SIG-M5 treated with dmso at 0.1 percent for 504 hours (cell line): ENCODE data around the gene MED27.
"Not testable (repeated sequence)": the region's sequence is repeated elsewhere in the genome, so short reads cannot be mapped to it uniquely, and the experiment has no call there.

Source experiments
- DNase-seq: peaks from one replicate; lab custom pipeline; 2025; ENCODE audit not compliant: unreplicated experiment; lab: John Stamatoyannopoulos, UW

The MED27 gene

GRCh38 chr9:132077881-132078698 is 1.6 kb downstream of the MED27 start:
- no peak for DNase-seq

GRCh38 chr9:132075853-132076252 is 3.8 kb downstream of the MED27 start:
- DNase-seq = no peak

GRCh38 chr9:132074736-132075135 is 4.9 kb downstream of the MED27 start:
- no peak for DNase-seq

GRCh38 chr9:132071847-132072507 is 7.7 kb downstream of the MED27 start:
- no peak for DNase-seq

- no peak for DNase-seq
These were observed 10.4 kb downstream of the MED27 start for GRCh38 chr9:132069046-132069898.

- DNase-seq = no peak
These were observed 11.1 kb downstream of the MED27 start for GRCh38 chr9:132068605-132069004.

- DNase-seq = no peak
These were observed 13.2 kb downstream of the MED27 start for GRCh38 chr9:132066511-132066910.

GRCh38 chr9:132066057-132066456 is 13.6 kb downstream of the MED27 start:
- no peak for DNase-seq

GRCh38 chr9:132063281-132063680 is 16.4 kb downstream of the MED27 start:
- DNase-seq = no peak

- DNase-seq = no peak
These were observed 16.9 kb downstream of the MED27 start for GRCh38 chr9:132062806-132063205.

- DNase-seq = no peak
These were observed 18.1 kb downstream of the MED27 start for GRCh38 chr9:132061526-132061925.

GRCh38 chr9:132059361-132059760 is 20.3 kb downstream of the MED27 start:
- DNase-seq = no peak

- not testable (repeated sequence) for DNase-seq
These were observed 21.4 kb downstream of the MED27 start for GRCh38 chr9:132058226-132058625.

- DNase-seq = no peak
These were observed 22.7 kb downstream of the MED27 start for GRCh38 chr9:132056717-132057560.

GRCh38 chr9:132055756-132056155 is 23.9 kb downstream of the MED27 start:
- DNase-seq = no peak

- DNase-seq = no peak
These were observed 25.6 kb downstream of the MED27 start for GRCh38 chr9:132054024-132054423.

- DNase-seq = no peak
These were observed 29.8 kb downstream of the MED27 start for GRCh38 chr9:132049900-132050299.

GRCh38 chr9:132049323-132049882 is 30.3 kb downstream of the MED27 start:
- DNase-seq = no peak

GRCh38 chr9:132048201-132048600 is 31.5 kb downstream of the MED27 start:
- DNase-seq = no peak

GRCh38 chr9:132046456-132046855 is 33.2 kb downstream of the MED27 start:
- no peak for DNase-seq
